CD4-positive, alpha-beta T cell treated with Interleukin-6 at 100 ng/mL for 8 hours (primary cell): ENCODE results near the gene FKBP11.
"Not testable (repeated sequence)": the region's sequence is repeated elsewhere in the genome, so short reads cannot be mapped to it uniquely, and the experiment has no call there.

Experiments
- DNase-seq: peaks from one replicate; pipeline ENCODE4 v3.0.0-alpha.2; 2020; ENCODE audit warnings: mixed read lengths, low spot score

The FKBP11 gene

GRCh38 chr12:48903982-48904411 lies 21.3 kb downstream of the FKBP11 start:
- DNase-seq, result peak; percentile 83

- DNase-seq, result no peak
Observed at GRCh38 chr12:48903363-48903981, 21.8 kb downstream of the FKBP11 start.

GRCh38 chr12:48901278-48901677 lies 24.0 kb downstream of the FKBP11 start:
- no peak for DNase-seq

- no peak for DNase-seq
Observed at GRCh38 chr12:48899651-48900050, 25.6 kb downstream of the FKBP11 start.

- no peak for DNase-seq
Observed at GRCh38 chr12:48894271-48894670, 31.0 kb downstream of the FKBP11 start.

GRCh38 chr12:48890657-48891418 lies 34.5 kb downstream of the FKBP11 start:
- peak; percentile 72 for DNase-seq

GRCh38 chr12:48889679-48890078 lies 35.6 kb downstream of the FKBP11 start:
- no peak for DNase-seq

- DNase-seq, result no peak
Observed at GRCh38 chr12:48883305-48884161, 41.8 kb downstream of the FKBP11 start.

GRCh38 chr12:48882972-48883304 lies 42.4 kb downstream of the FKBP11 start:
- DNase-seq, result no peak

GRCh38 chr12:48882315-48882687 lies 43.0 kb downstream of the FKBP11 start:
- no peak for DNase-seq

GRCh38 chr12:48881686-48882314 lies 43.5 kb downstream of the FKBP11 start:
- no peak for DNase-seq

- no peak for DNase-seq
Observed at GRCh38 chr12:48880647-48881046, 44.6 kb downstream of the FKBP11 start.

- DNase-seq, result no peak
Observed at GRCh38 chr12:48878548-48878947, 46.7 kb downstream of the FKBP11 start.

- DNase-seq, result no peak
Observed at GRCh38 chr12:48875944-48876515, 49.3 kb downstream of the FKBP11 start.

- not testable (repeated sequence) for DNase-seq
Observed at GRCh38 chr12:48873534-48873933, 51.8 kb downstream of the FKBP11 start.

- DNase-seq, result no peak
Observed at GRCh38 chr12:48873096-48873495, 52.2 kb downstream of the FKBP11 start.
